Ascending aorta (tissue), 2 donors: Measurements from ENCODE around the gene CSGALNACT2. TPM values are rescaled to one million over a fixed set of nuclear protein-coding genes. Genes with fewer than 3 reads are reported as not detected.

ENCODE experiments used
- DNase-seq, 2 donors: peaks; one replicate each; pipeline ENCODE4 v3.0.0-alpha.2; 2019; ENCODE audit warnings: low spot score in 2 of 2
- H3K27ac ChIP-seq, 2 donors: fragments of 200-600 bp; sonication (generic); one replicate each; pipeline ENCODE4 v1.5.1; 2016 to 2017; ENCODE audit warnings: mild to moderate bottlenecking in 1 of 2
- H3K27me3 ChIP-seq: fragments of 200-600 bp; sonication (generic); one replicate; pipeline ENCODE4 v1.5.1; 2017
- H3K36me3 ChIP-seq, 2 donors: fragments of 200-600 bp; sonication (generic); one replicate each; pipeline ENCODE4 v1.5.1; 2016
- H3K4me1 ChIP-seq, 2 donors: fragments of 200-600 bp; sonication (generic); one replicate each; pipeline ENCODE4 v1.5.1; 2016 to 2017; ENCODE audit warnings: mild to moderate bottlenecking in 1 of 2
- H3K4me3 ChIP-seq, 2 donors: fragments of 200-600 bp; sonication (generic); one replicate each; pipeline ENCODE4 v1.5.1; 2016 to 2017; ENCODE audit warnings: mild to moderate bottlenecking in 1 of 2
- H3K9me3 ChIP-seq, 2 donors: fragments of 200-600 bp; sonication (generic); one replicate each; pipeline ENCODE4 v1.5.1; 2016
- CTCF ChIP-seq, 3 experiments: fragments of 200-600 bp in 2 of 3; fragments of 450-650 bp in 1 of 3; sonication (generic) in 2 of 3; IDR thresholded peaks; one replicate each; pipeline ENCODE4 v1.5.1; 2016 to 2019; ENCODE audit warnings: antibody characterized with exemption in 3 of 3, mild to moderate bottlenecking in 1 of 3, moderate library complexity in 1 of 3
- intact Hi-C: fragments of 100-400 bp; cut with DNase I; formaldehyde crosslinking; loops from one replicate; pipeline ENCODE4 v1.15.1; 2023
- total RNA-seq: library from RNA; depleted of rRNA; stranded (reverse); fragments of >200 nt; gene quantifications from one replicate; pipeline ENCODE4 v1.1.0, GENCODE V29; 2016

CSGALNACT2 gene
- total RNA-seq, 1 donor from 2014 or later, result 19.7 TPM

- TF ChIP-seq CTCF (IDR thresholded peaks at IDR 0.05), result no peak
- intact Hi-C loops, result no loop called here
- no peaks in the 10 kb centered on the region for H3K9me3 ChIP-seq
- no peak for DNase-seq
- no peaks in the 10 kb centered on the region for H3K27me3 ChIP-seq
- H3K27ac ChIP-seq, result no peak overlapping the region
- no peaks in the 10 kb centered on the region for H3K36me3 ChIP-seq
- H3K4me3 ChIP-seq, result no peak overlapping the region
- no peaks in the 10 kb centered on the region for H3K4me1 ChIP-seq
Measured at GRCh38 chr10:43128331-43128730, 9.9 kb upstream of the CSGALNACT2 start.

GRCh38 chr10:43128958-43129706 lies 9.1 kb upstream of the CSGALNACT2 start:
- Histone ChIP-seq H3K4me1 (no peaks in the 10 kb centered on the region), H3K27me3 (no peaks in the 10 kb centered on the region), H3K27ac (no peak overlapping the region), H3K36me3 (no peaks in the 10 kb centered on the region), H3K4me3 (no peak overlapping the region), H3K9me3 (no peaks in the 10 kb centered on the region)
- DNase-seq, result no peak
- intact Hi-C loops, result no loop called here
- TF ChIP-seq CTCF (IDR thresholded peaks at IDR 0.05), result no peak

- intact Hi-C loops, result loop anchor here (10.0 kb wide), 1 partner anchor 444 kb away; the partner anchor contains the start of gene ZNF239
Measured at GRCh38 chr10:43130770-43131171, 7.5 kb upstream of the CSGALNACT2 start.

GRCh38 chr10:43131256-43131655 lies 7.0 kb upstream of the CSGALNACT2 start:
- no peak for DNase-seq
- Histone ChIP-seq H3K4me1 (no peaks in the 10 kb centered on the region), H3K4me3 (no peak overlapping the region), H3K36me3 (no peaks in the 10 kb centered on the region), H3K27ac (no peak overlapping the region), H3K27me3 (no peaks in the 10 kb centered on the region), H3K9me3 (no peaks in the 10 kb centered on the region)
- intact Hi-C loops, result loop anchor here (10.0 kb wide), 1 partner anchor 444 kb away; the partner anchor contains the start of gene ZNF239
- TF ChIP-seq CTCF (IDR thresholded peaks at IDR 0.05), result no peak

More at GRCh38 chr10:43130770-43131171, 7.5 kb upstream of the CSGALNACT2 start:
- no peak for TF ChIP-seq CTCF (IDR thresholded peaks at IDR 0.05)
- no peak for DNase-seq
- Histone ChIP-seq H3K27ac (no peak overlapping the region), H3K9me3 (no peaks in the 10 kb centered on the region), H3K27me3 (no peaks in the 10 kb centered on the region), H3K36me3 (no peaks in the 10 kb centered on the region), H3K4me1 (no peaks in the 10 kb centered on the region), H3K4me3 (no peak overlapping the region)

GRCh38 chr10:43131906-43132305 lies 6.3 kb upstream of the CSGALNACT2 start:
- TF ChIP-seq CTCF (IDR thresholded peaks at IDR 0.05), result no peak
- Histone ChIP-seq H3K27ac (no peak overlapping the region), H3K4me3 (no peak overlapping the region), H3K27me3 (no peaks in the 10 kb centered on the region), H3K9me3 (no peaks in the 10 kb centered on the region), H3K4me1 (peaks cover 0 to 2% of the 10 kb centered on the region in 2 donors), H3K36me3 (no peaks in the 10 kb centered on the region)
- no peak for DNase-seq
- intact Hi-C loops, result loop anchor here (10.0 kb wide), 1 partner anchor 443 kb away; the partner anchor contains the start of gene ZNF239
